Adrenal gland (tissue), 5 donors: ENCODE data around the gene SOWAHA.

Source experiments
- CTCF ChIP-seq, 6 experiments: fragments of 450-650 bp in 4 of 6; fragments of 200-600 bp in 2 of 6; sonication (generic) in 1 of 6; IDR thresholded peaks; 1 replicate in 5 of 6; 2 replicates in 1 of 6; pipeline versions ENCODE4 v1.5.1 to v1.8.0; 2016 to 2021; ENCODE audit warnings: antibody characterized with exemption in 6 of 6, mild to moderate bottlenecking in 2 of 6, moderate library complexity in 1 of 6
- POLR2A ChIP-seq, 2 donors: fragments of 450-650 bp; IDR thresholded peaks; one replicate each; pipeline ENCODE4 v1.6.1; 2017; ENCODE audit warnings: antibody characterized with exemption in 2 of 2, mild to moderate bottlenecking in 2 of 2, moderate library complexity in 1 of 2
- donor health status: DM: no; HTN: no; CAD: no.

GRCh38 chr5:132765311-132766019 is 47.6 kb upstream of the SOWAHA start:
- no peak for TF ChIP-seq CTCF (IDR thresholded peaks at IDR 0.05)
- TF ChIP-seq POLR2A (IDR thresholded peaks at IDR 0.05), result no peak
